Mucosa of stomach (tissue), 1 donor: ENCODE data around the gene LMF1.
"Not testable (repeated sequence)": the region's sequence is repeated elsewhere in the genome, so short reads cannot be mapped to it uniquely, and the experiment has no call there.

Experiments
- H3K27me3 ChIP-seq: one replicate; pipeline ENCODE4 v1.7.0; 2013; ENCODE audit warnings: mild to moderate bottlenecking, low read length; ENCODE audit not compliant: control insufficient read depth, insufficient read depth
- H3K36me3 ChIP-seq: one replicate; pipeline ENCODE4 v1.7.0; 2013; ENCODE audit warnings: low read length; ENCODE audit not compliant: control insufficient read depth, insufficient read depth
- H3K4me1 ChIP-seq: one replicate; pipeline ENCODE4 v1.7.0; 2013; ENCODE audit warnings: mild to moderate bottlenecking, low read length; ENCODE audit not compliant: control insufficient read depth, insufficient read depth
- H3K4me3 ChIP-seq: one replicate; pipeline ENCODE4 v1.7.0; 2013; ENCODE audit warnings: low read length
- H3K9ac ChIP-seq: one replicate; pipeline ENCODE4 v1.7.0; 2013; ENCODE audit warnings: mild to moderate bottlenecking, low read length, moderate library complexity
- H3K9me3 ChIP-seq: one replicate; pipeline ENCODE4 v1.7.0; 2013; ENCODE audit warnings: mild to moderate bottlenecking, low read length, moderate library complexity; ENCODE audit not compliant: control insufficient read depth
- donor health status: Pancreatic carcinoma.

The LMF1 gene

DNA sequence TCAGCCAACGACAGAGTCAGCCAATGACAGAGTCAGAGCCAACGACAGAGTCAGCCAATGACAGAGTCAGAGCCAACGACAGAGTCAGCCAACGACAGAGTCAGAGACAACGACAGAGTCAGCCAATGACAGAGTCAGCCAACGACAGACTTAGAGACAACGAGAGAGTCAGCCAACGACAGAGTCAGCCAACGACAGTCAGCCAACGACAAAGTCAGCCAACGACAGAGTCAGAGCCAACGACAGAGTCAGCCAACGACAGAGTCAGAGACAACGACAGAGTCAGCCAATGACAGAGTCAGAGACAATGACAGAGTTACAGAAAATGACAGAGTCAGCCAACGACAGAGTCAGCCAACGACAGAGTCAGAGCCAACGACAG is 22.9 kb downstream of the LMF1 start:
- H3K4me3 ChIP-seq, H3K4me1 ChIP-seq, H3K36me3 ChIP-seq, H3K9ac ChIP-seq, H3K9me3 ChIP-seq, H3K27me3 ChIP-seq: not testable (repeated sequence)

DNA sequence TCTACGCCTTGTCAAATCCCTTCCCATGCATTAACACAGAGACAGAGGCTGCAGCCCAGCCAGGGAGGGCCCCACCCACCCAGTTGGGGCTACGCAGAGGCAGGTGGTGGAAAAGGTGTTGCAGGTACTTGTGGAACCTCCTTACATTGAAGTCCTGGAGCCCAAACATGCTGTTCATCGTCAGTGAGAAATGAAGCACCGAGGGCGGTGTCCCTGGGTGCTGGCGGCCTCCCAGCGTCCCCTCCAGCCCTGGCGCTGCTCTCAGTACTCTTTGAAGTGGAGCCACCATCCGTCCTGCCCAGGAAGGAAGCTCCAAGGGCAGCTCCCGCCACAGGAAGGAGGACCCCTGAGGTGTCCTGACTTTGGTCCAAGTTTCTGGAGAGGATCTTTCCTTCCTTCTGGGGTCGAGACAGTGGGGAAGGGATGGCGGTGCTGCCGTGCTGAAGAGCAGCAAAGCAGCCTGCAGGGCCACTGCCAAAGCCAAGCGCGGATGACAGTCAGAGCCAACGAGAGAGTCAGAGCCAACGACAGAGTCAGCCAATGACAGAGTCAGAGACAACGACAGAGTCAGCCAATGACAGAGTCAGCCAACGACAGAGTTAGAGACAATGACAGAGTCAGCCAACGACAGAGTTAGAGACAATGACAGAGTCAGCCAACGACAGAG is 23.4 kb downstream of the LMF1 start:
- Histone ChIP-seq H3K4me1 (no peaks in the 10 kb centered on the region), H3K9me3 (peaks cover 2% of the 10 kb centered on the region), H3K27me3 (no peaks in the 10 kb centered on the region), H3K9ac (no peak overlapping the region), H3K36me3 (no peaks in the 10 kb centered on the region), H3K4me3 (no peak overlapping the region)

- Histone ChIP-seq H3K27me3 (no peaks in the 10 kb centered on the region), H3K4me1 (no peaks in the 10 kb centered on the region), H3K9ac (no peak overlapping the region), H3K9me3 (peaks cover 7% of the 10 kb centered on the region), H3K4me3 (no peak overlapping the region), H3K36me3 (no peaks in the 10 kb centered on the region)
Observed at GRCh38 chr16:946048-946395, 24.8 kb downstream of the LMF1 start.

GRCh38 chr16:945271-946047 is 25.3 kb downstream of the LMF1 start:
- H3K9ac ChIP-seq, result no peak overlapping the region
- H3K4me3 ChIP-seq, result no peak overlapping the region
- no peaks in the 10 kb centered on the region for H3K4me1 ChIP-seq
- no peaks in the 10 kb centered on the region for H3K27me3 ChIP-seq
- no peaks in the 10 kb centered on the region for H3K36me3 ChIP-seq
- H3K9me3 ChIP-seq, result peaks cover 7% of the 10 kb centered on the region

DNA sequence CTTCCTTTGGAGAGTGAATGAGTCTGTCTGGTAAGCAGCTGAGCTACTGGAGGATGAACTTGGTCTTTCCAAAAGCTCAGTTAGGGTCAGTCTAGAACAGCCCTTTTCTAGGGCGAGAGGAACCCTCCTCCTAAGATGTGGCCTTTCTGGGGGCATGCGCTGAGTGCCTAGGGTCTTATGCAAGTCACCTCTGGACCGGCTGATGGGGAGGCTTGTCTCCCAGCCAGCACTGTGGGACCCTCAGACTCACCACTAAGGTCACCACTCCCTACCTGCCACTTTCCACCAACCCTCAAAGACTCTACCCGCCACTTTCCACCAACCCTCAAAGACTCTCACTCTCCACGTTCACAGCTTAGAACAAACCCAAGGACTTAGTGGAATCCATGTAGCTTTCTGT is 26.8 kb downstream of the LMF1 start:
- Histone ChIP-seq H3K27me3 (no peaks in the 10 kb centered on the region), H3K9me3 (peaks cover 7% of the 10 kb centered on the region), H3K4me3 (no peak overlapping the region), H3K9ac (no peak overlapping the region), H3K36me3 (no peaks in the 10 kb centered on the region), H3K4me1 (no peaks in the 10 kb centered on the region)

DNA sequence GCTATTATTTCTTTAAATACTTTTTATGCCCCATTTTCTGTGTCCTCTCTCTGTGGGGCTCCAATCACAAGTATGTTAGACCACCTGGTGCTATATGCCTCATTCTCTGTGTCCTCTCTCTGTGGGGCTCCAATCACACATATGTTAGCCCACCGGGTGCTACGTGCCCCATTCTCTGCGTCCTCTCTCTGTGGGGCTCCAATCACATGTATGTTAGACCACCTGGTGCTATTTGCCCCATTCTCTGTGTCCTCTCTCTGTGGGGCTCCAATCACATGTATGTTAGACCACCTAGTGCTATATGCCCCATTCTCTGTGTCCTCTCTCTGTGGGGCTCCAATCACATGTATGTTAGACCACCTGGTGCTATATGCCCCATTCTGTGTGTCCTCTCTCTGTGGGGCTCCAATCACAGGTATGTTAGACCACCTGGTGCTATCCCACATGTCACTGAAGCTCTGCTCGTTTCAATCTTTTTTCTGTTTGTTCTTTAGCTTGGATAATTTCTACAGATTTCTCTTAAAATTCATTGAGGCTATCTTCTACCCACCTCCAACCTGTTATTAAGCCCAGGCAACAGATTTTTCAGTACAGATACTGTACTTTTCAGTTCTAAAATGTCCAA is 28.2 kb downstream of the LMF1 start:
- Histone ChIP-seq H3K4me3 (no peak overlapping the region), H3K4me1 (no peaks in the 10 kb centered on the region), H3K9me3 (peaks cover 7% of the 10 kb centered on the region), H3K36me3 (no peaks in the 10 kb centered on the region), H3K27me3 (no peaks in the 10 kb centered on the region), H3K9ac (no peak overlapping the region)

- Histone ChIP-seq H3K27me3 (no peaks in the 10 kb centered on the region), H3K4me3 (no peak overlapping the region), H3K9ac (no peak overlapping the region)
Observed at GRCh38 chr16:939941-940340, 30.8 kb downstream of the LMF1 start.

DNA sequence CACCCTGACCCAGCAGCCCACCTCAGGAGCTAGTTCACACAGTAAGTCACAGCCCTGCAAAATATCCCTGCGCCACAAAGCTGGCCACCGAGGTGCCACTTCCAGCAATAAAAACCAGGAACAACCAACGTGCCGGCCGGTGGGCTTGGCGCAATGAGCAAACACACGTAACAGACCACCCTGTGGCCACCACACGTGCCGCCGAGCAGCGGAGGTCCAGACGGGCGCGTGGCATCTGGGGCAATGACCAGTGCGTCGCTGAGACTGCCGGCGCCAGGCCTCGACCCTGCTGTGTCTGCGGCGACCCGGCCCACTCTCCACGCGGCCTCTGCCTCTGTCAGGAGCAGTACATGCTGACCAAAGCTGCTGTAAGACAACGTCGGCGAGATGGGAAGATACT is 31.5 kb downstream of the LMF1 start:
- Histone ChIP-seq H3K27me3 (no peaks in the 10 kb centered on the region), H3K4me3 (no peak overlapping the region), H3K36me3 (no peaks in the 10 kb centered on the region), H3K4me1 (no peaks in the 10 kb centered on the region), H3K9ac (no peak overlapping the region), H3K9me3 (peaks cover 7% of the 10 kb centered on the region)

More at GRCh38 chr16:939941-940340, 30.8 kb downstream of the LMF1 start:
- Histone ChIP-seq H3K36me3 (no peaks in the 10 kb centered on the region), H3K9me3 (peaks cover 7% of the 10 kb centered on the region), H3K4me1 (no peaks in the 10 kb centered on the region)

GRCh38 chr16:938752-939151 is 32.0 kb downstream of the LMF1 start:
- Histone ChIP-seq H3K4me1 (no peaks in the 10 kb centered on the region), H3K27me3 (no peaks in the 10 kb centered on the region), H3K4me3 (no peak overlapping the region), H3K9ac (no peak overlapping the region), H3K36me3 (no peaks in the 10 kb centered on the region), H3K9me3 (peaks cover 7% of the 10 kb centered on the region)

DNA sequence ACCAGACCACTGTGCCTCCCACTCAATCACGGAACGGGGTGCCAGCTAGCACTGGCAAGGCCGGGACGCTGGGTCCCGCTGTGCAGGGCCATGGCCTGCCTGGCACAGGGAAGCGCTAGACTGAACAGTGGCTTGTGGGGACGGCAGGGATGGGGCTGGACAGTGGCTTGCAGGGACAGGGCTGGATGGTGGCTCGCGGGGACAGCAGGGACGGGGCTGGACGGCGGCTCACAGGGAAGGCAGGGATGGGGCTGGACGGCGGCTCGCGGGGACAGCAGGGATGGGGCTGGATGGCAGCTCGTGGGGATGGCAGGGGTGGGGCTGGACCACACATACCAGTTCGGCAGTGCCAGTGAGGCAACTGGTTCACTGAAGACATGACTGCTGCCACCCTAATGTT is 32.6 kb downstream of the LMF1 start:
- Histone ChIP-seq H3K9ac (no peak overlapping the region), H3K9me3 (peaks cover 7% of the 10 kb centered on the region), H3K4me1 (no peaks in the 10 kb centered on the region), H3K4me3 (no peak overlapping the region), H3K36me3 (no peaks in the 10 kb centered on the region), H3K27me3 (no peaks in the 10 kb centered on the region)

- Histone ChIP-seq H3K9ac (no peak overlapping the region), H3K4me1 (no peaks in the 10 kb centered on the region), H3K4me3 (no peak overlapping the region), H3K27me3 (no peaks in the 10 kb centered on the region), H3K9me3 (peaks cover 7% of the 10 kb centered on the region), H3K36me3 (no peaks in the 10 kb centered on the region)
Observed at GRCh38 chr16:937723-938122, 33.1 kb downstream of the LMF1 start.

DNA sequence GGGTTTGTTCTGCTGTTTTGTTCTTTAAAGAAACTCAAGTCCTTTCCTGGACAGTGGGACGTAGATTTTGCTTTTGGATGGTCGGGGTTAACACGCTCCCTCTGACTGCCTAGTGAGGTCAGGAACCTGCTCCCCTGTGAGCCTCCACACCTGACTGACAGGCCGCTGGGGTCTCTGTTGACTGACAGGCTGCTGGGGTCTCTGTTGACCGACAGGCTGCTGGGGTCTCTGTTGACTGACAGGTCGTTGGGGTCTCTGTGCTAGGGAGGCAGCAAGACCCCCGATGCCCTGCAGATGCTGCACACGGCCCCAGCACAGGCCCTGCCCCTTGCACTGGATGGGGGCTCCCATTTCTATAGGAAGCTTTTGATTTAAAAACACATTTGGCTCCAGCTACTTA is 33.5 kb downstream of the LMF1 start:
- H3K27me3 ChIP-seq, result no peaks in the 10 kb centered on the region
- no peak overlapping the region for H3K4me3 ChIP-seq
- H3K4me1 ChIP-seq, result no peaks in the 10 kb centered on the region
- no peaks in the 10 kb centered on the region for H3K36me3 ChIP-seq
- H3K9me3 ChIP-seq, result peaks cover 4% of the 10 kb centered on the region
- H3K9ac ChIP-seq, result no peak overlapping the region
